ENCODE results near the gene VTA1. TPM values are rescaled to one million over a fixed set of nuclear protein-coding genes. Genes with fewer than 3 reads are reported as not detected.
A peak's percentile ranks its signal among the peaks of the same experiment; 100 is the strongest.
"Not testable (repeated sequence)": the region's sequence is repeated elsewhere in the genome, so short reads cannot be mapped to it uniquely, and the experiment has no call there.

VTA1 gene
- total RNA-seq, 4 donors from 2014 or later, result 33.6 to 55.3 (median 36.2) TPM

- Histone ChIP-seq H3K36me3 (no peaks in the 10 kb centered on the region), H3K4me1 (peaks cover 0 to 61% (median 23%) of the 10 kb centered on the region in 4 donors), H3K27ac (no peak overlapping the region), H3K27me3 (no peaks in the 10 kb centered on the region), H3K4me3 (no peak overlapping the region), H3K9me3 (no peaks in the 10 kb centered on the region)
- no peak for TF ChIP-seq CTCF (IDR thresholded peaks at IDR 0.05)
- TF ChIP-seq POLR2A (IDR thresholded peaks at IDR 0.05), result no peak
- TF ChIP-seq EP300 (IDR thresholded peaks at IDR 0.05), result no peak
- no peak for DNase-seq (ENCODE audit: low spot score in 2 of 2)
Measured at GRCh38 chr6:142152746-142153145, 5.7 kb downstream of the VTA1 start.

- Histone ChIP-seq H3K9me3 (no peaks in the 10 kb centered on the region), H3K4me3 (no peak overlapping the region), H3K27ac (no peak overlapping the region), H3K4me1 (peaks cover 0 to 57% (median 19%) of the 10 kb centered on the region in 4 donors), H3K36me3 (no peaks in the 10 kb centered on the region), H3K27me3 (no peaks in the 10 kb centered on the region)
- TF ChIP-seq POLR2A (IDR thresholded peaks at IDR 0.05), result no peak
- no peak for TF ChIP-seq CTCF (IDR thresholded peaks at IDR 0.05)
- no peak for TF ChIP-seq EP300 (IDR thresholded peaks at IDR 0.05)
- 90 to 93% methylated on average over 2 of the region's 2 CpGs for WGBS, 2 donors
- DNase-seq (ENCODE audit: low spot score in 2 of 2), result no peak
Measured at GRCh38 chr6:142153196-142153595, 6.1 kb downstream of the VTA1 start.

GRCh38 chr6:142154336-142154735 lies 7.3 kb downstream of the VTA1 start:
- Histone ChIP-seq H3K36me3 (no peaks in the 10 kb centered on the region), H3K27me3 (no peaks in the 10 kb centered on the region), H3K9me3 (no peaks in the 10 kb centered on the region), H3K27ac (no peak overlapping the region), H3K4me3 (no peak overlapping the region), H3K4me1 (peaks cover 0 to 45% (median 7%) of the 10 kb centered on the region in 4 donors)
- TF ChIP-seq EP300 (IDR thresholded peaks at IDR 0.05), result no peak
- no peak for TF ChIP-seq POLR2A (IDR thresholded peaks at IDR 0.05)
- no peak for TF ChIP-seq CTCF (IDR thresholded peaks at IDR 0.05)
- WGBS, 2 donors, result 66 to 74% methylated on average over 1 of the region's 1 CpG
- DNase-seq (ENCODE audit: low spot score in 2 of 2), result no peak

DNA sequence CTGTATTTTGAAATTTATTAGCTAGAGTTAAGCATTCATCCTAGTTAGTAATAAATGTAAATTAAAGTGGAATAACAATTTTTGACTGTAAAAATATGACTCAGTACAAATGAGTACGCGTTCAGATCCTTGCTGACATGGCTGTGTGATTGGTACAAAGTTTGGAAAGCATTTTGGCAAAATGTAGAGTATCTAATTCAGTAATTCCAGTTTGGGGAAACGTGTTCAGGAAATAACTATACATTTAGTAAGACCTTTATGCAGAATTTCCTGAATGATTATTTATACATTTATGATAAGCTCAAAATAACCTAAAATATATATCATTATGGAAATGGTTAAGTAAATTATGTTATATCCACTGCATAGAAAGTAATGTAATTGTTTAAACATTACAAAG lies 8.0 kb downstream of the VTA1 start:
- no peak for DNase-seq (ENCODE audit: low spot score in 2 of 2)
- no peaks in the 10 kb centered on the region for H3K36me3 ChIP-seq
- WGBS, 2 donors, result 86 to 88% methylated on average over 3 of the region's 3 CpGs
- no peak overlapping the region for H3K4me3 ChIP-seq
- no peak for TF ChIP-seq CTCF (IDR thresholded peaks at IDR 0.05)
- TF ChIP-seq POLR2A (IDR thresholded peaks at IDR 0.05), result no peak
- no peak for TF ChIP-seq EP300 (IDR thresholded peaks at IDR 0.05)
- H3K9me3 ChIP-seq, result no peaks in the 10 kb centered on the region
- H3K27ac ChIP-seq, result no peak overlapping the region
- H3K27me3 ChIP-seq, result no peaks in the 10 kb centered on the region
- peaks cover 0 to 43% (median 7%) of the 10 kb centered on the region in 4 donors for H3K4me1 ChIP-seq

- Histone ChIP-seq H3K9me3 (no peaks in the 10 kb centered on the region), H3K27me3 (no peaks in the 10 kb centered on the region), H3K4me1 (peaks cover 0 to 50% (median 6%) of the 10 kb centered on the region in 4 donors), H3K4me3 (no peak overlapping the region), H3K36me3 (no peaks in the 10 kb centered on the region), H3K27ac (peak overlapping the region in 2 of 4 donors; percentile 29 to 74)
- 24 to 26% methylated on average over 5 of the region's 5 CpGs for WGBS, 2 donors
- TF ChIP-seq EP300 (IDR thresholded peaks at IDR 0.05), result no peak
- TF ChIP-seq CTCF (IDR thresholded peaks at IDR 0.05), result peak in 4 of 5 experiments; percentile 33 to 59 (median 57)
- no peak for DNase-seq (ENCODE audit: low spot score in 2 of 2)
Measured at GRCh38 chr6:142155895-142156757, 9.1 kb downstream of the VTA1 start.

DNA sequence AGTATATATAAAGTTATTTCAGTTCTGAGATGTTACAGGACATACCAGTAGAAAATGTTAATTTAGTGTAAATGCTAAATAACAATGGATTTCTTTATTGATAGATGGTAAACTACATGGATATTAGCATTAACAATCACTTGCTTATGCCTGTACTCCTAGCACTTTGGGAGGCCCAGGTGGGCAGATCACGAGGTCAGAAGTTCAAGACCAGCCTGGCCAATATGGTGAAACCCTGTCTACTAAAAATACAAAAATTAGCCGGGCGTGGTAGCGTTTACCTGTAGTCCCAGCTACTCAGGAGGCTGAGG lies 9.7 kb downstream of the VTA1 start:
- H3K9me3 ChIP-seq; DNase-seq (ENCODE audit: low spot score in 2 of 2); H3K36me3 ChIP-seq; H3K27ac ChIP-seq; H3K4me3 ChIP-seq; H3K27me3 ChIP-seq: not testable (repeated sequence)
- WGBS, 2 donors, result 81 to 83% methylated on average over 4 of the region's 4 CpGs
- H3K4me1 ChIP-seq, result peaks cover 0 to 54% (median 4%) of the 10 kb centered on the region in 4 donors

Data from tibial nerve (tissue), 4 donors.